HG02588 (cell line): ENCODE results near the gene KLK6.

ENCODE experiments used
- ATAC-seq: cut with Tn5 transposase; IDR thresholded peaks from one replicate; pipeline ENCODE4 v1.9.1; 2021; ENCODE audit warnings: mild to moderate bottlenecking, moderate library complexity; ENCODE audit not compliant: unreplicated experiment

KLK6 gene

GRCh38 chr19:50959731-50960500 lies 9.5 kb downstream of the KLK6 start:
- ATAC-seq = no peak

DNA sequence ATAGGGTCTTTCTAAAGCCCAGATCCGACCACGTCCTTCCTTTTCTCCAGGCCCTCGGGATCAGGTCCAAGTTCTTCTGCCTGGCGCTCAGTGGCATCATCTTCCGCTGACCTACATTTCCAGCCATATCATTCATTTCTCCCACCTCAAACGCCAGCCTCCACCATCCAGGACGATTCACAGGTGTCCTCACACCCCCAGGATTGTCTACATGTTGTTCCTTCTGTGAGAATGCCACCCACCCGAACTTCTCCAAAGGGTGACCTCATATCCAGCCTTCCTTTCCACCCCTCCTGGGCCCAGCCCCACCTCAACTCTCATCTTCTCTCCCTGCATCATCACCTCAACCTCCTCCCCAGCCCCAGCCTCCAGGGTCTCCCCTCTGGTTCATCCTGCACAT lies 11.8 kb downstream of the KLK6 start:
- no peak for ATAC-seq

DNA sequence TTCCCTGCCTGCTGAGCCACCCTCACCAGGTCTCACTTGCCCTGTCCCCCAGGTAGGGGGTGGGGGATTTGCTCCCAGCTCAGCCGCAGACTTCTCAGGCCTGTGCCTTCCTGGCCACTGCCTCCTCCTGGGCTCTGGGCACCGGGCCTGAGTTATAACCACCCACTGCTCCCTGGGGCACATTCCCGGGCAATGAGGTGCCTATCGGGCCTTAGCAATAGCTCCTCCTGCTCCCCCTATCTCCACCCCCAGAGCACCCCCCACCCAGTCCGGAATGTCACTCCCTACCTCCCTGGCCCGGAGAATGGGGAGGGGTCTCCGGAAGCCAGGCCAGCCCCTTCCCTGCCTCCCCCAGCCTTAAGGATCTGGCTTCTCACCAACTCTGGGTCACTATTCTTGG lies 16.5 kb downstream of the KLK6 start, which contains the start of gene KLK5:
Gene KLK5, minus strand, starts transcription at position 129 of the 400 bp plus-strand sequence. CDS start 381 bp downstream, outside the sequence.
- no peak for ATAC-seq

DNA sequence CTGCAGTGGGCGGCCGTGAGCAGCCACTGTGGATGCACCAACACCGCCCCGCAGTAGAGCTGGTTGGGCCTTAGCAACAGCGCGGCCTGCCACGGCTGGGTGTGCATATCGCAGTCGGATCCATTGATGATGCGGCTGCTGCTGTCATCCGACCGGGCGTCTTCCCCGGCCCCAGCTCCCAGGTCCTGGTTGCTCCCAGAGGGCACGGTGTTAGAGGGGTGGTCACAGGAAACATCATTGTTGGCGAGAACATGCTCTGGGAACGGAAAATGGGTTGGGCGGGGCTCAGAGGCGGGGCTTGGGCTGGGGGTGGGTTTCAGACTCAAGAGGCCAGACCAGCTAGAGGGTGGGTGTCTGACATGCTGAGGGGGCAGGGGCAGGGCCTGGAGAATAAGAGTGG lies 19.5 kb downstream of the KLK6 start:
- ATAC-seq = no peak

DNA sequence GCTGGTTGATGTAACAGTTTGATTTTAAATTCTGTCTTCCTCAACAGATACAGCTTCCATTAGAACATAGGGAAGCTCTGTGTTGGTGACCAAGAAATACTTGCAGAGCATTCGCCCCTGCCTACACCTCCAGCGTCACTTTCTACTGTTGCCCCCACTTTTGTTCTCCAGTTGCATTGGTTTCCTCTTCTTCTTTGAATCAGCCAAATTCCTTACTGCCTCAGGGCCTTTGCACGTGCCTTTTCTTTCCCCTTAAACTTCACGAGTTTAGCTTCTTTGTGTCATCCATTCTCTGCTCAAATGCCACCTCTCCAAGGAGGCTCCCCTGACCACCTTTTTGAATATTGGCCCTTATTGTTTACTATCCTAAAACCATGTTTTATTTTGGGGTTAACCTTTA lies 22.3 kb downstream of the KLK6 start:
- ATAC-seq = no peak

GRCh38 chr19:50944795-50945194 lies 24.6 kb downstream of the KLK6 start:
- ATAC-seq = no peak

DNA sequence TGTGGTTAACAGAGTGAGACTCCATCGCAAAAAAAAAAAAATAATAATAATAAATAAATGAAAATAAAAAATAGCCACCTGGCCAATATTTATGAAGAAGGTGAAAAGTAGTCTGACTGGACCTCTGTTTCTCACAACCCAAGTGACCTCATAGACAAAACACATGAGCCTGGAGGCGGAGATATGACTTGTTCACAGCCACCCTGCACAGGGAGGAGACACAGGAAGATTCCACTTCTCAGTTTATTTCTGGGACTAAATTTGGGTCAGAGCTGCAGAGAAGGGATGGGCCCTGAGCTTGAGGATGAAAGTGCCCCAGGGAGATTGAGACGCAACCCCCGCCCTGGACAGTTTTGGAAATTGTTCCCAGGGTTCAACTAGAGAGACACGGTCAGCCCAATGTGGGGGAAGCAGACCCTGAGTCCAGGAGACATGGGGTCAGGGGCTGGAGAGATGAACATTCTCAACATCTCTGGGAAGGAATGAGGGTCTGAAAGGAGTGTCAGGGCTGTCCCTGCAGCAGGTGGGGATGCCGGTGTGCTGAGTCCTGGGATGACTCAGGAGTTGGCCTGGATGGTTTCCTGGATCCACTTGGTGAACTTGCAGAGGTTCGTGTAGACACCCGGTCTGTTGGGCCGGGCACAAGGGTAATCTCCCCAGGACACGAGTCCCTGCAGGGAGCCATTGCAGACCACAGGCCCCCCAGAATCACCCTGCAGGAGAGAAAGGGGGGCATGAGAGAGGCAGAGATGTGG lies 26.1 kb downstream of the KLK6 start:
- ATAC-seq = no peak

DNA sequence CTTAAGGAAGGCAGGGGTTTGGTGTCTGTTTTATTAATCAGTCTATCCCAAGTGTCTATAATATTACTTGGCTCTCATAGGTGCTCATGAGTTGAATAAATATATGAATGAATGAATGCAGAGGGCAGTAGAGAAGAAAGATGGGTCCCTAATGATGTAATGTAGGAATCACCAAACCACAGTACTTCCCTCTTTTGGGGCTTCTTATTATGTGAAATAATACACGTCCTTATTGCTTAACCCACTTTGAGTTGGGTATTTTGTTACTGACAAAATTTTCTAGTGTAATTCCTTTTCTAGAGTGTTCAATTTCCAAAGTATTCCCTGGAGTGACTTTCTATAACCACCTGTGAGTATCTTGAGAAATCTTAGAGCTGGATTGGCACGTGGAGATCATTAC lies 29.8 kb downstream of the KLK6 start:
- no peak for ATAC-seq

DNA sequence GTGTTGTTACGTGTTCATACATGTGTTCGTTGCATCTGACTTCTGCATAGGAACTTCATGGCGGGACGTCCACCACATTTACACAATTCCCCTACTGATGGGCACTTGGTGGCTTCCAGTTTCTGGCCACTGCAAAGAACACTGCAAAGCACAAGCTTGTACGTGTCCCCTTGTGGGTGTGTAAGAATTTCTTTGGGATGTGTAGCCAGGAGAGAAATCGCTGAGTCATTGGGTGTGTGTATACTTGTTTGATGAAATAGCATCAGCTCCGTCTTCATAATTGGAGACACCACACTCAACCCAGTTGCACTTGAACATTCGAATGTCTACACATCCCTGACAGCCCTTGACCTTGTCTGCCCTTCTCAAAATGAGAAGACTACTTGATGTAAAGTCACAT lies 35.8 kb downstream of the KLK6 start:
- ATAC-seq = no peak

GRCh38 chr19:50932690-50933083 lies 36.7 kb downstream of the KLK6 start:
- ATAC-seq = no peak

GRCh38 chr19:50932018-50932689 lies 37.2 kb downstream of the KLK6 start:
- ATAC-seq = no peak

DNA sequence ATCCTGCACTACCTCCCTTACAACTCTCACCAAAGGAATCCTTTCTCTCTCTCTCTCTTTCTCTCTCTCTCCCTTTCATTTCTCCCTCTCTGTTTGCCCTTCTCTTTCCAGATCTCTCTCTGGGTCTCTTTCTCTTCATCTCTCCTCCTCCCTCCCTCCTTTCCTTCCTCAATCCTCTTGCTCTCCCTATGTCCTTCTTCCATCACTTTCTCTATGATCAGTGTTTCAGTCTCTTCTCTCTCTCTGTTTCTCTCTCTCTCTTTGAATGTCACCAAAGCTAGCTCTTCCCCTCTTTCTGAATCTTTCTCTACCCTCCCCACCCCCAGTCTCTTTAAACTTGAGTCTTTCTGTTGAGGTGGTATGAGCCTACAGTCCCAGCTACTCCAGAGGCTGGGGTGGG lies 38.4 kb downstream of the KLK6 start:
- ATAC-seq = no peak

GRCh38 chr19:50928831-50929230 lies 40.6 kb downstream of the KLK6 start:
- ATAC-seq = no peak

GRCh38 chr19:50926144-50926543 lies 43.2 kb downstream of the KLK6 start:
- no peak for ATAC-seq

DNA sequence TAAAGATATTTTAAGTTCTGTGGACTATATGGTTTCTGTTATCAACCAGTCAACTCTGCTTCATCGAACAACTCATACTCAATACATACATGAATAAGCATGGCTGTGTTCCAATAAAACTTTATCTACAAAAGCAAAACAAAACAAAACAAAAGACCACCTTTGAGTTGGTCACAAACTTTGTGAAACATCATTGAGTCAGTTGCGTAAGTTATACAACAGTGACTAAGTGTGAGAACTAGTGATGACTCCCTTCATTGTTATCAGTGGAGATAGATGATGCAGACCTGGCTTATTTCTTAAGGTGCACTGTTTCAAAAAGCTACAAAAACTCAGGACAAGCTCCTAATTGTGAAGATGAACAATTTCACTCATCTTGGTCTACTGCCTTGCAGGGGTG lies 43.7 kb downstream of the KLK6 start:
- no peak for ATAC-seq

DNA sequence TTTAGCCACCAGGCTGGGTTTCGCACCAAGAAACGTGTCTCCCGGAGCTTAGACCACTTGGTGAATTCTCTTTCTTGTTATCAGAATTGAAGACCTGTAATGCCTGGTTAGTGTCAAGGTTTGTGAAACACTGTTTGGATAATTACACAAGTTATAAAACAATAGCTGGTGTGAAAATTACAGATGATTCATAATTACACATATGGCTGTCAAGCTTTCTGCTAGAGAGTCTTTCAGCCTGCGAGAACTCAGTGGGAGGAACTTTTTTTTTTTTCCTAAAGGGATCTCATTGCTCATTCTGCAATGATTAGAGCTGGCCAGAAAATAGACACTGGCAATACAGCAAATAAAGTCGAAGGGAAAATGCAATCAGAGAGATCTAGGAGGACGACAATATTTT lies 44.8 kb downstream of the KLK6 start:
- ATAC-seq = no peak

GRCh38 chr19:50922317-50922853 lies 47.0 kb downstream of the KLK6 start:
- no peak for ATAC-seq

DNA sequence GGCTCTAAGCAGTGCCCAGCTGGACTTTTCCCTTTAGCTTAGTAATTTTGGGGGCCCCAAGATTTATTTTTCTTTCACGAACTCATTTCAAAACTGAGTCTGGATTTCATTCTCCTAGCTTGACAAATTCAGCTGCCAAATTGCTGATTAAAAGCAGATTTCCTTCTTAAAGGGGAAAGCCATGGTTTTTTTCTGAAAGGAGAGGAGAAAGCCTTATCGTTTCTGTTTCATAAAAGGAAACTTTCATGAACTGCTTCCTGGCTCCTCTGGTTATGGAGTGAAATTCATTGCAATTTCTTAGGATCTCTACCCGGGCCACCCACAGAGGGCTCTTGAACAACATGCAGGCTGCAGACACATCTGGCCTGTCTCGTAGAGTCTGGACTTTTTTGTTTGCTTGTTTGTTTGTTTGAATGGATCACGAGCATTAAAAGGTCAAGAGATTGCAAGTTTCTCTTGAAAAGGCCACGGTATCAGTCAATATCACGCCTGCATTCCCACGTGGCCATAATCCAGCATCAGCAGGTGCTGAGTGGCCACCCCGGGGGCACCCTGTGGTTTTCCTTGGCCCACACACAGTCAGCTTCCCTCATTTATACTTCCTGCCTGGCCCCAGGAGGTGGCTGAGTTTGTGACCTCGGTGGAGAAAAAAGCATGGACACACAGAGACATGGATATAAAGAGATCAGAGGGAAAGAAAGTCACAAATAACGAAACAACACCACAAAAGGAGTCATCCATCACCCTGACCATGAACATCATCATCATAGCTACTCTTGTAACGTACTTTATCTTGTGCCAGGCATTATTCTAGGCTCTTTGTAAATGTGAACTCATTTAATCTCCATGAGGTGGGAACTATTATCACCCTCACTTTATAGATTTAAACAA lies 47.7 kb downstream of the KLK6 start:
- no peak for ATAC-seq

DNA sequence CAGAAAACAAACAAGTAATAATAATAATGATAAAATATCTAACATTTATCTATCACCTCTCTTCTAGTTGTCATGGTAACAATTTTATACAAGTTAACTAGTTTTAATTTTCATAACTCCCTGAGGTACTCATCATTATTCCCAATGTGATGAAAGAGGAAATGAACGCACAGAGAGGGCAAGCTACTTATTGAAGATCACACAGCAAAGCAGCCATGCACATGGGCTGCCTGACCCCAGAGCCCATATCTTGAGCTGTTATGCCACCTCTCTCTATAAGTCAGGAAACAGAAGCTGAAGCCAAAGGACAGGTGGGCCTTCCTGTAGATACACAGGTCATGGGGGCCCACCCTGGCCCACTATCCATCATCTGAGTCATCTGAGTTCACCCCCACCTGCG lies 53.3 kb downstream of the KLK6 start:
- ATAC-seq = no peak
